ENCODE results near the gene CENPK. TPM values are rescaled to one million over a fixed set of nuclear protein-coding genes. Genes with fewer than 3 reads are reported as not detected.
"Not testable (repeated sequence)": the region's sequence is repeated elsewhere in the genome, so short reads cannot be mapped to it uniquely, and the experiment has no call there.

The CENPK gene
- total RNA-seq = 6.3 and 10.4 TPM in 2 replicates

DNA sequence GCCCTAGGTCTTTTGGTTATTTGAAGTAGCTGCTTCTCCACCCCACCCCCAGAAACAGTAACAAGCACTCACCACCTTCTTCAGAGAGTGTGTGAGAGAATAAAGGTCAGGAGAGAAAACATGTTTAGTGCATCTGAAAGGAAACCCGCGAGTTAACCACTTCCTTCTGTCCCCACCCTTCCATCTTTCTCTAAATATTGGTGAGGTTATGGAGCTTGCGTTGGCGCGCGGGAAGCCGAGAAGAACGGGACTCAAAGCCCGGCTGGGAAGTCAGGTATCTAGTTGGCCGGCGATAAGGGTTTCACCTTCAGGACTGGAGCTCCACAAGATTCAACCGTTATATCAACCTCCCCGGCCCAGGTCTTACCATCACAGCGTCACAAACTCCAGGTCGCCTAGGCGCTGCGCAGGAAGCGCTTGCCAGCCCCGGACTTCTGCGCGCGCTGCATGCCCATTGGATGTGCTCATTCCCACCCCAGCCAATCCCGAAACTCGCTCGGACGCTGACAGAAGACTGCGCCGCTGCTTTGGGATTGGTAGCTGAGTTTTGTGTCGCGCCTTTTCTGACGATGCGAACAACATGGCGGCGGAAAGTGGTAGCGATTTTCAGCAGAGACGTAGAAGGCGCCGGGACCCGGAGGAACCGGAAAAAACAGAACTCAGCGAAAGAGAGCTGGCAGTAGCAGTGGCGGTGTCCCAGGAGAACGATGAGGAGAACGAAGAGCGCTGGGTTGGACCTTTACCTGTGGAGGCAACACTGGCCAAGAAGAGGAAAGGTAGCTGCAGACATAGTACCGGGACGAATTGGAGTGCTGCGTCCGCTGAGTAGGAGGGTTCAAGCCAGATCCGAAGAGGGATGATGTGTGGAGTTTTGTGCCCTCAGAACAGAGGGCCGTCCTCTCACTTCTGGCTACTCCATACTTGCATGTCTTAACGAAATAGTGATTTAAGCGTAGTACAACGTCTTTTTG, at the start of gene CENPK, which contains the start of gene PPWD1:
CENPK (minus strand) TSS at position 438 of the 971 bp plus-strand sequence. CDS start 8,261 bp downstream, outside the sequence.
PPWD1 (plus strand) TSS at position 566 of the 971 bp plus-strand sequence; CDS start at position 581, 15 bp downstream.
- DNase-seq (ENCODE audit: low read depth in 2 of 2) = peak; percentile 91 to 98

GRCh38 chr5:65612298-65612907, 49.4 kb upstream of the CENPK start:
- no peak for DNase-seq (ENCODE audit: low read depth in 2 of 2)

- DNase-seq (ENCODE audit: low read depth in 2 of 2) = no peak
These were observed 48.6 kb upstream of the CENPK start for GRCh38 chr5:65611524-65611923.

- DNase-seq (ENCODE audit: low read depth in 2 of 2) = not testable (repeated sequence)
These were observed 38.8 kb upstream of the CENPK start for GRCh38 chr5:65601761-65602160.

DNA sequence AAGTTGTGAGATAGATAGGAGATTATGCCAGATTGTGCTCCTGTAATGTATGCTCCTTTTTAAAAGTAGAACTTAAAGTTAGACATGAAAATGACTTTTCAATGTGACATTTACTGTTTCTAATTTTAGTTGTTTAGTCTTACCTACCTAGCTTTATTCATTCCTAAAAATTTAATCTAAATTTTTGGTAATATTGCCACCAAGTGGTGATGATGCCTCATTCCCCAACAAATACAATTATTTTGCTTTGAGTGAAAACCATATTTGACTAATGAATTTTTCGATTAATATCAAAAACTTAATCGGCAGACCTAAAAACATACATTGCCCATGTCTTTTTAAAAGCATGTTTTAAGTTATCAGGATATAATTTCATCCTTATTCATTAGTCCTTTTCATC, 25.7 kb upstream of the CENPK start:
- no peak for DNase-seq (ENCODE audit: low read depth in 2 of 2)

DNA sequence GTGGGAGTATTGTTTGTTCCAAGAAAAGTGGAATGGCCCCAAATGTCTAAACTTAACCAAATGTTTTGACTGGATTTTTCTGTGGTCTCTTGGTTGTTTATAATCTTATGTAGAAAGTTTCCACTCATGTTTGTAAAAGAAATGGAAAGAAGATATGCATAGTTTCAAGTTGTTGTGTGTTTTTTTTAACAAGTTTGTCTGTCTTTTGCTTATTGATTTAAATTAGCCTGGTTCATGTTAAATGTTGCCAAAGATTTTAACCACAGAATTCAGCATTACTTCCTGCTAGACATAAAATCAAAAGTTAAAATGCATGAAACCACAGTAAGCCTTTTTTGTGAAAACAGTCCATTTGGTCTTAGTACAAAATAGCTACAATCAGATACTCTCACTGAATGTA, 14.2 kb upstream of the CENPK start:
- no peak for DNase-seq (ENCODE audit: low read depth in 2 of 2)

GRCh38 chr5:65570598-65571226, 7.7 kb upstream of the CENPK start:
- DNase-seq (ENCODE audit: low read depth in 2 of 2) = no peak

DNA sequence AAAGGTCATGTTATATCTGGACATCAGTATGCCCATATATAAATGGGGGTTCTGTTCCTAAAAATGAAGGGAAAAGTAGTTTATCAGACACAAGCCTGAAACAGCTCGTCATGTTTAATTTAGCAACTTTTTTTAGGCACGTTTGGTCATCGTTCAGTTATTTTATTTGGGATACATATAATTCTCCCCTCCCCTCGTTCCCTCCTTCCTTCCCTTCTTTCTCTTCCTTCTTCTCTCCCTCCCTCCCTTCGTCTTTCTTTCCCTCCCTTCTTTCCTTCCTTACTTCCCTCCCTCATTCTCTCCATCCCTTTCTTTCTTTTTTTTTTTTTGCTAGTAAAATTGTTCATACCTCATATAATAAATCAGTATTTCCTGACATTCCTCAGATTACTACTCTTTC, 3.5 kb upstream of the CENPK start:
- no peak for DNase-seq (ENCODE audit: low read depth in 2 of 2)

DNA sequence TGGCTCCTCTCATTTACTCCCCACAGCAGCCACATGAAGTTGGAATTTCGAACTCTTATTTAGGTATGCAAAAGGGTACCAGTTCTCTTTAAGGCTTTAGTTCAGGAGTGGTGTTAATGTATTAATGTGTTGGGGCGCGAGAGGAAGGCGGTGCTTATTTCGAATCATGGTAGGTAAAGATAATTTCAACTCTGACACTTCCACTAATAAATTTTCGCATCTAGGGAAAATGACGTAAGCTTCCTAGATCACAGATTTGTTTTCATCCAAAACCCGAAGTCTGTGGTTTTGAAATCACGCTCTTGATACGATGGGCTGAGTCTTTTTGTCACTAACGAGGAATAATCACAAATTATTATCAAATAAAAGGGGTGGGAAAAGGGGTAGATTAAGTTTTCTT, 809 bp upstream of the CENPK start:
- DNase-seq (ENCODE audit: low read depth in 2 of 2) = peak; percentile 17 to 43

GRCh38 chr5:65556718-65557117, 6.2 kb downstream of the CENPK start:
- no peak for DNase-seq (ENCODE audit: low read depth in 2 of 2)

- no peak for DNase-seq (ENCODE audit: low read depth in 2 of 2)
These were observed 6.8 kb downstream of the CENPK start for GRCh38 chr5:65556181-65556580.

DNA sequence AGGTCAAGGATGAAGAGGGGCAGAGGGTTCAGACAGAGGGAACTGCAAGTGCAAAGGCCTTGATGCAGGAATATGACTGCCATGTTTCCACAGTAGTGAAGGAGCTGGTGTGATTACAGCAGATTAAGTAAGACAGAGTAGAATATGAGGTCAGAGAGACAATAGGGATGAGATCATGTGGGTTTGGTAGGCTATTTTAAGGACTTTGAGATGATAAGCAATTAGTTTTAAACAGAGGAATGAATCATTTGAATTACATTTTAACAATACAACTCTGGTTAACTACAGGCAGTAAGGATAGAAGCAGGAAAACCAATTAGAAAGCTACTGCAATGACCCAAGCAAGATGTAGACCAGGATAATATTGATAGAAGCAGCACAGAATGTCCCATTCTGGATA, 7.7 kb downstream of the CENPK start:
- DNase-seq (ENCODE audit: low read depth in 2 of 2) = no peak

DNA sequence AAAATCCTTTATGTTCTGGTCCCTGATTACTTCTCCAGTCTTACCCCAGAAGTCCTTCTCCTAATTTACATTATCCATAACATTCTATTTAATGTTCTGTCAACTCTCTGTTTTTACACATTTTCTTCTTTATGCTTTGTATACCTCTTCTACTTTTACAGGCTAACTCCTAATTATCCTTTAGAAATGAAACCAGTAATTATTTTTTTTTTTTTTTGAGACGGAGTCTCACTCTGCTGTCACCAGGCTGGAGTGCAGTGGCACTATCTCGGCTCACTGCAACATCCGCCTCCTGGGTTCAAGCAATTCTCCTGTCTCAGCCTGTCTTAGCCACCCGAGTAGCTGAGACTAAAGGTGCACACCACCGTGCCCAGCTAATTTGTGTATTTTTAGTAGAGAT, 9.0 kb downstream of the CENPK start:
- DNase-seq (ENCODE audit: low read depth in 2 of 2) = no peak

DNA sequence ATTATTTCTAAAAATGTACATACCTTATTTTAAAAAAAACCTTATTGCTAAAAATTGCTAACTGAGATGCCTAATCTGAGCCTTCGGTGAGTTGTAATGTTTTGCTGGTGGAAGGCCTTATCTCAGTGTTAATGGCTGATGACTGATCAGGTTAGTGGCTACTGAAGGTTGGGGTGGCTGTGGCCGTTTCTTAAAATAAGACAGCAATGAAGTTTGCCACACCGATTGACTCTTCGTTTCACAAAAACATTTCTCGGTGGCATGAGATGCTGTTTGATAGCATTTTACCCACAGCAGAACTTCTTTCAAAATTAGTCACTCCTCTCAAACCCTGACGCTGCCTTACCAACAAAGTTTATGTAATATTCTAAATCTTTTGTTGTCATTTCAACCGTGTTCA, 14.7 kb downstream of the CENPK start:
- no peak for DNase-seq (ENCODE audit: low read depth in 2 of 2)

DNA sequence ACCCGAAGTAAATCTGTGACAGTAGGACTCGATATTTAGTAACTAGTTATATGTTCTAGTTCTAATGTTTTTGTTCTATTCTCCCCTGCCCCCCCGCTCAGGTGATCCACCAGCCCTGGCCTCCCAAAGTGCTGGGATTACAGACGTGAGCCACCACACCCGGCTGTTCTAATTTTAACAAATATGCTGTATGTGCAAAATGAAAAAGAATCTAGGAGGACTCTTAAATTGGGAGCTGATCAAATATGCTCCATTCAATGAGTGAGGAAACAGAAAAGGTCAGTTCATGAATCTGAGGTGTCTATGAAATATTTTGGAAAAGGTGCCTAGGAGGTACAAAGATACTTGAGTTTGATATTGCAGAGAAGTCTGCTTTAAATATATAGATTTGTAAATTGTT, 16.8 kb downstream of the CENPK start:
- no peak for DNase-seq (ENCODE audit: low read depth in 2 of 2)

DNA sequence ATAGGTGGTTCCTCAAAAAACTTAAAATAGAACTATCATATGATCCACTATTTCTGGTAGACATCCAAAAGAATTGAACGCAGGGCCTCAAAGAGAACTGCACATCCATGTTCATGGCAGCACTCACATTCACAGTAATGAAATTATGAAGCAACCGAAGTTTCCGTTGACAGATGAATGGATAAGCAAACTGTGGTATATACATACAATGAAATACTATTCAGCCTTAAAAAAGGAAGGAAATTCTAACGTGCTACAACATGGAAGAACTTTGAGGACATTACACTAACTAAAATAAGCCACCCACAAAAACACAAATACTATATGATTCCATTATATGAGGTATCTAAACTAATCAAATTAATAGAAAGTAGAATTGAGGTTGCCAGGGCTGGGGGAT, 18.5 kb downstream of the CENPK start:
- DNase-seq (ENCODE audit: low read depth in 2 of 2) = no peak

DNA sequence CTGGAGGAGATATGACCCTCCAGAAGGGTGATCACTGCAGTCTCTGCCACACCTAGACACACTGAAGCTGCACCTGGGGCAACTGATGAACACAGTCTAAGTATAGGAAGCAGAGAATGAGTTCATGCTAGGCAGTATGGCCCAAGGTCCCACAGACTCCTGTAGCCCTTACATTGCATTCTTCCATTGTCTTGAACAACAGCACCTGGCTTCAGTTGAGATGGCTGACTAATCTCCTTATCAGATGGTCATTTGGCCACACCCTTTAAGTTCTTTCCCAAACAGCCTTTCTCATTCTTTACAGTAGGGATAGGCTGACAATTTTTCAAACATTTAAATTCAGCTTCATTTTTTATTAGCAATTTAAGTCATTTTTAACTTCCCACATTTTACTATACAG, 23.1 kb downstream of the CENPK start:
- DNase-seq (ENCODE audit: low read depth in 2 of 2) = no peak

- DNase-seq (ENCODE audit: low read depth in 2 of 2) = no peak
These were observed 27.4 kb downstream of the CENPK start for GRCh38 chr5:65535529-65535987.

DNA sequence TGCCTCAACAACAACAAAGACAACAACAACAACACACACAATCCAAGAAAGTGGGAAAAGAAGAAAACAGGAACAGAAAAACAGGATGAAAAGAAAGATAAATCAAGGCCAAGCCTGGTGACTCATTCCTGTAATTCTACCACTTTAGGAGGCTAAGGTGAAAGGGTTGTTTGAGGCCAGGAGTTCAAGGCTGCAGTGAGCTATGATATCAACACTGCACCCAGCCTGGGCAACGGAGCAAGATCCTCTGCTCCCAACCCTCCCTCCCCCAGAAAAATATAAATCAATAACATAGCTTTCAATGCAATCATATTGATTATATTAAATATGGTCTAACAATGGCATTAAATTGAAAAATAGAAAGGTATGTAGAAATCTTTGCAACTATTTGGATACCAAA, 32.1 kb downstream of the CENPK start:
- DNase-seq (ENCODE audit: low read depth in 2 of 2) = no peak

GRCh38 chr5:65525726-65526125, 37.2 kb downstream of the CENPK start:
- no peak for DNase-seq (ENCODE audit: low read depth in 2 of 2)

GRCh38 chr5:65512170-65512937, 50.6 kb downstream of the CENPK start:
- no peak for DNase-seq (ENCODE audit: low read depth in 2 of 2)
